Naive thymus-derived CD4-positive, alpha-beta T cell (primary cell): ENCODE measurements around the gene IFITM5. TPM values are rescaled to one million over a fixed set of nuclear protein-coding genes. Genes with fewer than 3 reads are reported as not detected.
"Not testable (repeated sequence)": the region's sequence is repeated elsewhere in the genome, so short reads cannot be mapped to it uniquely, and the experiment has no call there.

ENCODE experiments used
- ATAC-seq: fragments of 150-1000 bp; cut with Tn5 transposase; 2 replicates; pipeline ENCODE4 v1.10.0; 2021; ENCODE audit warnings: mild to moderate bottlenecking, moderate library complexity
- CTCF ChIA-PET: fragments of 350-600 bp; sonication (Branson Sonifier 250); formaldehyde crosslinking; loops from one replicate; lab custom pipeline; 2021; ENCODE audit warnings: antibody characterized with exemption; lab: Charles Lee
- POLR2A ChIA-PET: fragments of 350-600 bp; sonication (Branson Sonifier 250); formaldehyde crosslinking; loops from one replicate; lab custom pipeline; 2021; ENCODE audit warnings: antibody characterized with exemption, inconsistent platforms; lab: Charles Lee
- DNase-seq, 9 donors: peaks; one replicate each; pipeline versions ENCODE4 v3.0.0 to v3.0.0-alpha.2; 2020 to 2022; ENCODE audit warnings: mixed read lengths in 1 of 9
- H3K27ac ChIP-seq: one replicate; pipeline ENCODE4 v1.7.0; 2013; ENCODE audit warnings: mild to moderate bottlenecking, low read depth, low read length, moderate library complexity
- H3K27me3 ChIP-seq, 2 donors: one replicate each; pipeline ENCODE4 v1.7.0; 2013; ENCODE audit warnings: low read length in 2 of 2, mild to moderate bottlenecking in 2 of 2, moderate library complexity in 2 of 2; ENCODE audit not compliant: control insufficient read depth in 2 of 2, insufficient read depth in 2 of 2
- H3K36me3 ChIP-seq, 3 experiments: 1 replicate in 2 of 3; 2 replicates in 1 of 3; pipeline ENCODE4 v1.7.0; 2013; ENCODE audit warnings: low read length in 3 of 3, mild to moderate bottlenecking in 3 of 3, moderate library complexity in 1 of 3; ENCODE audit not compliant: insufficient read depth in 3 of 3, control insufficient read depth in 2 of 3
- H3K4me1 ChIP-seq, 2 donors: one replicate each; pipeline ENCODE4 v1.7.0; 2013; ENCODE audit warnings: low read length in 2 of 2, mild to moderate bottlenecking in 2 of 2, moderate library complexity in 1 of 2; ENCODE audit not compliant: control insufficient read depth in 2 of 2, insufficient read depth in 2 of 2
- H3K4me3 ChIP-seq: 2 replicates; pipeline ENCODE4 v1.7.0; 2013; ENCODE audit warnings: mild to moderate bottlenecking, low read length
- H3K9me3 ChIP-seq, 3 experiments: 1 replicate in 2 of 3; 2 replicates in 1 of 3; pipeline ENCODE4 v1.7.0; 2013; ENCODE audit warnings: low read length in 3 of 3; ENCODE audit not compliant: control insufficient read depth in 2 of 3
- H3K27ac Mint-ChIP-seq, 9 donors: one replicate each; pipeline ENCODE4 v1.8.0; 2020 to 2022; ENCODE audit warnings: mixed read lengths in 9 of 9, mild to moderate bottlenecking in 8 of 9, moderate library complexity in 5 of 9, inconsistent platforms in 2 of 9
- H3K27me3 Mint-ChIP-seq, 5 donors: one replicate each; pipeline ENCODE4 v1.8.0; 2021 to 2022; ENCODE audit warnings: mixed read lengths in 5 of 5, mild to moderate bottlenecking in 1 of 5
- H3K36me3 Mint-ChIP-seq, 5 donors: one replicate each; pipeline ENCODE4 v1.8.0; 2020 to 2022; ENCODE audit warnings: mixed read lengths in 5 of 5, mild to moderate bottlenecking in 3 of 5, inconsistent platforms in 1 of 5
- H3K4me1 Mint-ChIP-seq, 7 donors: one replicate each; pipeline ENCODE4 v1.8.0; 2020 to 2022; ENCODE audit warnings: mixed read lengths in 7 of 7, mild to moderate bottlenecking in 3 of 7, inconsistent platforms in 1 of 7
- H3K4me3 Mint-ChIP-seq, 10 donors: one replicate each; pipeline ENCODE4 v1.8.0; 2020 to 2022; ENCODE audit warnings: mild to moderate bottlenecking in 10 of 10, mixed read lengths in 10 of 10, moderate library complexity in 6 of 10, inconsistent platforms in 2 of 10
- H3K9me3 Mint-ChIP-seq, 11 donors: one replicate each; pipeline ENCODE4 v1.8.0; 2020 to 2022; ENCODE audit warnings: mixed read lengths in 11 of 11, mild to moderate bottlenecking in 4 of 11, inconsistent platforms in 1 of 11, moderate library complexity in 1 of 11
- intact Hi-C, 2 donors: fragments of 100-400 bp; cut with micrococcal nuclease; formaldehyde crosslinking; loops; one replicate each; pipeline ENCODE4 v1.15.1; 2023
- polyA plus RNA-seq, 2 donors: library from polyadenylated mRNA; unstranded; fragments of 300-500 nt; fragmentation: Illumina TruSeq; gene quantifications; one replicate each; pipeline ENCODE4 v1.2.3, GENCODE V29; 2021
- total RNA-seq, 6 experiments: library from RNA in 5 of 6; stranded (reverse) in 5 of 6; gene quantifications; 1 replicate in 5 of 6; 2 replicates in 1 of 6; pipeline ENCODE4 v1.2.3 and lab custom pipeline; 2021 to 2026

IFITM5 gene
- total and polyA plus RNA-seq, 7 experiments from 2014 or later = not detected

GRCh38 chr11:288478-289397 is 10.6 kb downstream of the IFITM5 start, which contains the start of gene PGGHG:
Gene PGGHG, plus strand, starts transcription at chr11:289126. Its CDS starts 691 bp downstream, at chr11:289817.
- peaks cover 0 to 24% (median 0%) of the 10 kb centered on the region in 5 donors for H3K36me3 Mint-ChIP-seq
- no peaks in the 10 kb centered on the region for H3K27me3 ChIP-seq
- ATAC-seq = peak; percentile 65
- intact Hi-C loops = loop anchor here (1.0 to 5.0 kb wide), 5 partner anchors 8 to 82 kb away; partner anchors contain the start of genes BET1L (in 1 of the 2), PSMD13 (in 1 of the 2), RIC8A (in 1 of the 2) and SIRT3 (in 1 of the 2)
- peaks cover 0 to 4% (median 0%) of the 10 kb centered on the region in 11 donors for H3K9me3 Mint-ChIP-seq
- peak within 1 kb of the TSS; percentile 100 for H3K27ac ChIP-seq
- peak within 1 kb of the TSS; percentile 64 for H3K4me3 ChIP-seq
- H3K9me3 ChIP-seq = no peaks in the 10 kb centered on the region
- peaks cover 20 to 50% (median 36%) of the 10 kb centered on the region in 7 donors for H3K4me1 Mint-ChIP-seq
- DNase-seq = peak in 5 of 9 donors; percentile 40 to 72 (median 49)
- CTCF ChIA-PET = interaction anchor here (0.9 to 2.4 kb wide), 5 partner anchors 17 to 40 kb away, joined by 3 to 11 read pairs (median 3); no protein-coding TSS in a partner anchor
- H3K27me3 Mint-ChIP-seq = peaks cover 0 to 14% (median 0%) of the 10 kb centered on the region in 5 donors
- H3K4me1 ChIP-seq = peaks cover 16% of the 10 kb centered on the region in 2 donors
- H3K36me3 ChIP-seq = peaks cover 0 to 45% (median under 1%) of the 10 kb centered on the region in 3 experiments
- POLR2A ChIA-PET = interaction anchor here (0.7 to 15.1 kb wide), 18 partner anchors 9 to 121 kb away, joined by 3 to 330 read pairs (median 12); partner anchors contain the start of genes BET1L, IFITM2, IFITM5 and NLRP6
- peak within 1 kb of the TSS; percentile 88 to 100 (median 98) for H3K4me3 Mint-ChIP-seq
- peak within 1 kb of the TSS; percentile 89 to 100 (median 98) for H3K27ac Mint-ChIP-seq

- peaks cover 26 to 57% (median 44%) of the 10 kb centered on the region in 7 donors for H3K4me1 Mint-ChIP-seq
- intact Hi-C loops = loop anchor here (1.0 to 5.0 kb wide), 6 partner anchors 8 to 81 kb away; partner anchors contain the start of genes BET1L (in 1 of the 2), PSMD13 (in 1 of the 2), RIC8A (in 1 of the 2) and SIRT3 (in 1 of the 2)
- ChIA-PET CTCF (interaction anchor here (0.6 to 2.4 kb wide), 8 partner anchors 18 to 72 kb away, joined by 3 to 11 read pairs (median 4); no protein-coding TSS in a partner anchor), POLR2A (interaction anchor here (0.6 to 15.1 kb wide), 21 partner anchors 10 to 122 kb away, joined by 3 to 330 read pairs (median 12); partner anchors contain the start of genes BET1L, IFITM2, IFITM5 and NLRP6)
- peak in 6 of 9 donors; percentile 22 to 70 (median 58) for DNase-seq
- H3K27me3 Mint-ChIP-seq = peaks cover 0 to 15% (median 0%) of the 10 kb centered on the region in 5 donors
- H3K36me3 Mint-ChIP-seq = peaks cover 0 to 30% (median 0%) of the 10 kb centered on the region in 5 donors
- Histone ChIP-seq H3K27ac (peak overlapping the region; percentile 100), H3K36me3 (peaks cover 0 to 37% (median 0%) of the 10 kb centered on the region in 3 experiments), H3K9me3 (no peaks in the 10 kb centered on the region), H3K4me3 (peak overlapping the region; percentile 64), H3K4me1 (peaks cover 16% of the 10 kb centered on the region in 2 donors), H3K27me3 (no peaks in the 10 kb centered on the region)
- peaks cover 0 to 4% (median 0%) of the 10 kb centered on the region in 11 donors for H3K9me3 Mint-ChIP-seq
- peak overlapping the region; percentile 89 to 100 (median 98) for H3K27ac Mint-ChIP-seq
- peak; percentile 48 for ATAC-seq
- H3K4me3 Mint-ChIP-seq = peak overlapping the region; percentile 88 to 100 (median 98)
Observed at GRCh38 chr11:287821-288477, 11.4 kb downstream of the IFITM5 start.

- not testable (repeated sequence) for ATAC-seq, H3K27me3 ChIP-seq, H3K9me3 Mint-ChIP-seq, H3K9me3 ChIP-seq
- H3K4me3 Mint-ChIP-seq = peak overlapping the region; percentile 88 to 100 (median 98)
- ChIA-PET CTCF (interaction anchor here (0.6 to 1.8 kb wide), 10 partner anchors 18 to 163 kb away, joined by 3 to 9 read pairs (median 4); partner anchors contain the start of gene PTDSS2), POLR2A (interaction anchor here (0.6 to 15.1 kb wide), 16 partner anchors 11 to 121 kb away, joined by 3 to 330 read pairs (median 16); partner anchors contain the start of genes BET1L, IFITM2, IFITM5 and NLRP6)
- Histone ChIP-seq H3K36me3 (peaks cover 0 to 30% (median 0%) of the 10 kb centered on the region in 3 experiments), H3K4me3 (peak overlapping the region; percentile 64), H3K27ac (peak overlapping the region; percentile 100), H3K4me1 (peaks cover 22 to 23% of the 10 kb centered on the region in 2 donors)
- peak overlapping the region; percentile 89 to 100 (median 98) for H3K27ac Mint-ChIP-seq
- H3K27me3 Mint-ChIP-seq = peaks cover 0 to 23% (median 0%) of the 10 kb centered on the region in 5 donors
- DNase-seq = peak; percentile 15 to 94 (median 70)
- H3K4me1 Mint-ChIP-seq = peaks cover 31 to 64% (median 51%) of the 10 kb centered on the region in 7 donors
- H3K36me3 Mint-ChIP-seq = peaks cover 0 to 37% (median 0%) of the 10 kb centered on the region in 5 donors
- intact Hi-C loops = loop anchor here (1.0 to 5.0 kb wide), 3 partner anchors 18 to 50 kb away; partner anchors contain the start of genes PSMD13 (in 1 of the 2) and SIRT3 (in 1 of the 2)
Observed at GRCh38 chr11:286977-287820, 12.1 kb downstream of the IFITM5 start.

DNA sequence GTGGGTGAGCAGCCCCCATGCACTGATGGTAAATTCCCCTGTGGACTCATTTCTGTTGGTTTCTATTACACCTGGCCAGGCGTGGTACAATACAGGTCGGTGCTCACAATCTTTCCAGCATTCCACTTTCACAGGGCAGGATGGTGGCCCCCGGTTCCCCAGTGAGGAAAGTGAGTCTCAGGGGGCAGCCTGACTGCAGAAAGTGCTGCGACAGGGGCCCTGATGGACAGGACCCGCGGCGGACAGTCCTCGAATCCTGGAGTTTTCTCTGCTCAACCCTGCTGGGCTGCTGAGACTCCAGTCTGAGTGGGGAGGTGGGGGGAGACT is 13.5 kb downstream of the IFITM5 start:
- peak overlapping the region; percentile 100 for H3K27ac ChIP-seq
- Mint-ChIP-seq H3K36me3 (peaks cover 0 to 40% (median 0%) of the 10 kb centered on the region in 5 donors), H3K27ac (peak overlapping the region in 8 of 9 donors; percentile 26 to 99 (median 90)), H3K4me3 (peak overlapping the region in 6 of 10 donors; percentile 5 to 97 (median 36)), H3K4me1 (peaks cover 36 to 68% (median 60%) of the 10 kb centered on the region in 7 donors), H3K9me3 (peaks cover 0 to 4% (median 0%) of the 10 kb centered on the region in 11 donors), H3K27me3 (peaks cover 0 to 36% (median 0%) of the 10 kb centered on the region in 5 donors)
- no peaks in the 10 kb centered on the region for H3K9me3 ChIP-seq
- ATAC-seq (no peak), DNase-seq (peak in 2 of 9 donors; percentile 10 to 21)
- H3K36me3 ChIP-seq = peaks cover 0 to 17% (median 0%) of the 10 kb centered on the region in 3 experiments
- ChIA-PET POLR2A (interaction anchor here (1.0 to 15.1 kb wide), 9 partner anchors 10 to 38 kb away, joined by 3 to 330 read pairs (median 22); partner anchors contain the start of genes IFITM2, IFITM5 and NLRP6), CTCF (interaction anchor here (1.0 to 1.8 kb wide), 3 partner anchors 12 to 165 kb away, joined by 3 to 8 read pairs (median 4); partner anchors contain the start of gene PTDSS2)
- intact Hi-C loops = loop anchor here (5.0 kb wide), 2 partner anchors 34 to 49 kb away; partner anchors contain the start of genes PSMD13 (in 1 of the 2) and SIRT3 (in 1 of the 2)
- no peaks in the 10 kb centered on the region for H3K27me3 ChIP-seq
- no peak overlapping the region for H3K4me3 ChIP-seq
- peaks cover 25 to 33% of the 10 kb centered on the region in 2 donors for H3K4me1 ChIP-seq
